Measurements from ENCODE around the gene SLC13A3.

- TF ChIP-seq ATF3 (IDR thresholded peaks at IDR 0.05) (no peak), CTCF (IDR thresholded peaks at IDR 0.05; ENCODE audit: low read depth, low read length, missing input control) (no peak), RXRA (IDR thresholded peaks at IDR 0.05) (no peak), GABPA (IDR thresholded peaks at IDR 0.05 in 1 of 2, conservative IDR thresholded peaks at IDR 0.05 in 1 of 2) (no peak), SP1 (IDR thresholded peaks at IDR 0.05) (no peak), TAF1 (conservative IDR thresholded peaks at IDR 0.05) (no peak), RAD21 (IDR thresholded peaks at IDR 0.05) (no peak), YY1 (IDR thresholded peaks at IDR 0.05) (no peak), ZBTB33 (IDR thresholded peaks at IDR 0.05) (no peak), MAX (IDR thresholded peaks at IDR 0.05) (no peak), REST (IDR thresholded peaks at IDR 0.05) (no peak), HNF4A (conservative IDR thresholded peaks at IDR 0.05) (no peak)
Observed at GRCh38 chr20:46700481-46700880, 49.2 kb upstream of the SLC13A3 start.

All from liver (tissue), 3 donors.